MV-4-11 (cell line): Measurements from ENCODE around the gene SLC22A5.
"Not testable (repeated sequence)": the region's sequence is repeated elsewhere in the genome, so short reads cannot be mapped to it uniquely, and the experiment has no call there.

Source experiments
- DNase-seq: peaks from one replicate; lab custom pipeline; 2025; lab: John Stamatoyannopoulos, UW

SLC22A5 gene

DNA sequence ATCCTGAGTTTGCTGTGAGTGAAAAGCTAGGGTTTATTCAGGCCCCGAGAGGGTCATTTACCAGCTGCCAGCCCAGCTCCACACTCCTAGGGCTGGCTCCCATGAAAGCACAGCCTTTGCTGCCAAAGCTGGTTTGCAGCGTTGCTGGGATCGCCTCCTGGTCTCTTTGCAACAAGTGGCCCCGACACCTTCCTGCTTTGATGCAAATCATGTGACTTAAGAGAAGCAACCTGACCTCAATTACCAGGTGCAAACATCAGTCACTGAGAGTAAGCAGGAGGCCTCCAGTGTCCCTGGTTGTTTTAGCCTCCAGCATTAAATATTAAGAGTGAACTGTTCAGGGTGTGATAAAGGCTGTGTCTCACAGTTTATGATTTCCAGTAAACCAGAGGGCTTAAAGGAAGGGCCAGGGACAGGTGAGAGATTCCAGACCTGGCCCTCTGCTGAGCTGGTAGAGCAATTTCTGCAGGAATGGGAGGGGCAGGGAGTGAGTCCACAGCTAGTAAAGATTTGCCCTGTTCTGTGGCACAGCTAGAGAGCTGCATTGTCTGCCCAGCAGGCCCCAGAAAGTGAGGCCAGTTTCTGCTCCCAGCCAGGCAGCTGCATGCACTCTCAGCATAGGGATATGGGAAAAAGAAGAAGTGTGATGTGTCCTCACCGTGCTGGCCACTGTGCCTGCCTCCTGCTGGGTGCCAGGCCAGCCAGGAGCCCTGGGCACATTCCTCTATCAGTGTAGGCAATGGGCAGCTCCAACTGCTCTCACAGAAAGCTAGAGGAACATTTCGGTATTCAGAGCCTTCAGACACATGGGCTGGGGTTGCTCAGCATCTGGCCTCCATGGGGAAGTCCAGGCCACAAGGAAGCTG lies 58.0 kb downstream of the SLC22A5 start:
- DNase-seq: peak; percentile 84

DNA sequence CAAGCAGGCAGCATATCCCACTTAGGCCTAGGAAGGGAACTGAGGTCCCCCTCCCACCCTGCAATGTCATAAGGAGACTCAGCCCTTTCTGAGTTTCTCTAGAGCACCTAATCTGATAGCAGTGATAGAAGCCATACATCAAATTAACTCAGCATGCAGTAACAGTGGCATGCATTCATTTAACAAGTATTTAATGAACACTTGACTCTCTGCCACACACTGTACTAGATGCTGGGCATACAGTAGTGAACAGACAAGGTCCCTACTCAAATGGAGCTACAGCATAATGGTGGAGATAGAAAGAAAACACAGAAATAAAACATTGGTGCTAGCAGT lies 58.6 kb downstream of the SLC22A5 start:
- no peak for DNase-seq

DNA sequence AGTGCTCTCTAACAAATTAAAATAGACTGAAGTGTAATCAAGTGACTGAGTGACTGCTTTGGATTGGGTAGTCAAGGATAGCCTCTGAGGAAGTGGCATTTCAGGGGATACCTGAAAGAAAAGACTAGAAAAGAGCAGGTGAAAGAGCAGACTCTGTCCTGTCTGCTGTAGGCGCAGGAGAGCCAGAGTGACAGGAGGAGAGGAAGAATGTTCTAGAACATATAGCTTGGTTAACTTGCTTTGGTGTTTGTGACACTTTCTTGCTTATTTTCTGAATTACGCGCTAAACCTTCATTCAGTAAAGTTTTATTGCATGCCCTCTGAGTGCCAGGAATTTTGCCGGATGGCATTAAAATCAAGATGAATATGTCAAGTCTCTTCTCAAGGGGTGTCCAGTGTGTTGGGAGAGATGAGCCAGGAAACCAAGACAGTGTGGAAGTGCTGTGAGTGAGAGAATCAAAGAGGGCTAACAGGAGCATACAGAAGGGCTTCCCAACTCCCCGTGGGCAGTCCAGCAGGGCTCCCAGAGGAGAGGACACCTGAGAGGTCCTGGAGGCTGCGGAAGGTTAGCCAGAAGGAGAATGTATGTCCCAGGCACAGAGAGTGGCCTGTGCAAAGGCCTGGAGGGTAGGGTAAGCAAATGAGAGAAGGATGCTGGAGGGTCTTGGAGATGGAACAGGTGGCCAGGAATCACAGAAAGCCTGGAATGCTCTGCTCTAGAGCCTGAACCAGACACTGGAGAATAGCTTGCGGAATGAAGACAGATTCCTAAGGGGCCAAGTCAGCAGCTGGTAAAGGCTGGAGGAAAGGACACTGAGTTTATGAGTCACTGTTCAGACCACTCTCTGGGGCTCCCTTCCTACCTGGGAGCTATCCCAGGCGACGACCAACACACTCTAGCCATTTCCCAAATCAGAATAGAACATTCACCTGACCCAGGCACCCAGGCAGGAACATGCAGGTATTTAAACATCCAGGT lies 59.3 kb downstream of the SLC22A5 start:
- no peak for DNase-seq

DNA sequence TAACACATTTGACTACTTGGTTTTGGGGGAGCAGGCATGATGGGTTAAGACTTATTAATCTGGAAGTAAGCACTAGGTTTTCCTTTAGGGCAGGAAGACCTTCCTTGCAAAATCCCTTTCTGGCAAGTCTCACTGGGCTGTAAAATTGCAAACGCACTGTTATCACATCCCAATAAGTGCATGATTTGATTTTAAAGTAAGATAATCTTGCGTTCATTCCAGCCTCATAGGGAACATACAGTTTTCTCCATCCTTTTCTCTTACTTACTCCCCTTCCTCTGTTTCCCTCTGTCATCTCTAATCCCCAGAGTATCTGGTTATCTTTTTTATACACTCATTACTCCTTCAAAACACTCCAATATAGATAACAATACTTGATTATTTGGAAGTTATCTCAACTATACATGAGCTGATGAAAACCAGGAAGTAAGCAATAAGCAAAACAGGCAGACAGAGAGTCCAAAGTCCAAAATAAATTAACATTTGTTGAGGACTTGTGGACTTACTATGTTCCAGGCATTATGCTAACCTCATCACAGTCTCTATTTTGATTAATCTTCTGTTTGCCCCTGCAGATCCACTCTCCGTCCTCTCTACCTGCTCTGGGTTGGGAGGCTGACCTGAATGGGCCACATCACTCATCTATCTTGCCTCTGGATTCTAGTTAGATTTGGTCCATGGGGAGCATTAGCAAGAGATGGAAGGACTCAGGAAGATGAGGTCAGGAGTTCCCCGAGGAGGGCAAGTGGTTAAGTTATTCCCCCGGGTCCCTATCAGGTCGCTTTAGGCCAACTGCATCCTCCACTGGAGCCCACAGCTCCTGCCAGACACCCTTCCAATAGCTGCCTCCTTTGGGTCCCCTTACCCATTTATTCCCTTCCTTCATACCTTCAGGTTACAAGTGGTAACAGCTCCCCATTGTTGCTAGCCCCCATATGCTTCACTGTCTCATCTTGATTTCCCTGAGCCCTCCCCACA lies 60.2 kb downstream of the SLC22A5 start:
- no peak for DNase-seq

GRCh38 chr5:132430746-132431145 lies 61.2 kb downstream of the SLC22A5 start:
- DNase-seq: peak; percentile 32

- peak; percentile 69 for DNase-seq
Observed at GRCh38 chr5:132431632-132432031, 62.1 kb downstream of the SLC22A5 start.

GRCh38 chr5:132433141-132433540 lies 63.6 kb downstream of the SLC22A5 start:
- no peak for DNase-seq

GRCh38 chr5:132434416-132435286 lies 65.1 kb downstream of the SLC22A5 start:
- DNase-seq: no peak

- DNase-seq: no peak
Observed at GRCh38 chr5:132435447-132435846, 65.9 kb downstream of the SLC22A5 start.

GRCh38 chr5:132435886-132436285 lies 66.4 kb downstream of the SLC22A5 start:
- DNase-seq: no peak

- DNase-seq: no peak
Observed at GRCh38 chr5:132436936-132437335, 67.4 kb downstream of the SLC22A5 start.

DNA sequence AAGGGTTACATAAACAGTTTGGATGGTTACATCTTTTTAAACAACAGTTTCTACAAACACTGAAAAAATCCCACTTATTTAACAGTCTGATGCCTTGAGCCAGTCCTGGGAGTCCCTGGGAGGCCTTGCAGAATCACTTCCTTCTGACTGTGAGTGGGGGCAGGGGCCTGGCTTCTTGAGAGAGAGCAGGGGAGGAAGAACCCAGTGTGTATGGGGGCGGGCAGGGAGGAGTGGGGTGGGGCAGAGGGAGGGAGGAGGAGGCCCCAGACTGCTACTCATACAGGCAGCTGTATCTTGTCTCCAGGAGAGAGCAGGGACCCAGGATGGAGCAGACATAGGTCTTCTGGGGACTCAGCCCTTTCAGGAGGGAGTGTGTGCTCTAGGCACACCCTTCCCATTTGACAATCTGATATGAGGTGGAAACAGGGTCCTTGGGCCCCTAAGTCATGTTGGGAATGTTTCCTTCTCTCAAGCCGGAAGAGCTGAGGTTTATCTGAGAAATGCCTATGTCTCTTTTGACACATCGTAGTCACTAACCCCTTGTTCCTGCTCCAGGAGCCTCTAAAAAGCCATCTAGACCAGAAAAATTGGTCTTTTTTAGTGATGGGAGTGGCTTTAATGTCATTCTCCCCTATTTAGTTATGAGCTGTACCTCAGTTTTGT lies 68.2 kb downstream of the SLC22A5 start:
- DNase-seq: peak; percentile 91

- not testable (repeated sequence) for DNase-seq
Observed at GRCh38 chr5:132438267-132438645, 68.7 kb downstream of the SLC22A5 start.

- DNase-seq: no peak
Observed at GRCh38 chr5:132438917-132439316, 69.4 kb downstream of the SLC22A5 start.

- peak; percentile 43 for DNase-seq
Observed at GRCh38 chr5:132439521-132440089, 70.1 kb downstream of the SLC22A5 start.

- no peak for DNase-seq
Observed at GRCh38 chr5:132444061-132444460, 74.6 kb downstream of the SLC22A5 start.
